HEK293 (cell line): Measurements from ENCODE around the gene WDR7.

Experiments used
- CTCF ChIA-PET: fragments of 350-600 bp; formaldehyde crosslinking; extraction: SDS; loops from one replicate; lab custom pipeline; 2021; ENCODE audit warnings: antibody characterized with exemption; lab: Yijun Ruan, JAX
- POLR2A ChIA-PET: fragments of 300-600 bp; formaldehyde crosslinking; extraction: SDS; loops from one replicate; lab custom pipeline; 2020; ENCODE audit warnings: antibody characterized with exemption, inconsistent platforms; lab: Yijun Ruan, JAX
- H3K27ac ChIP-seq: fragments of 200-500 bp; sonication (Bioruptor generic); 2 replicates; pipeline ENCODE4 v1.5.1; 2014; ENCODE audit warnings: low read depth, low read length, control low read depth, inconsistent platforms; ENCODE audit errors: extremely low read depth
- H3K36me3 ChIP-seq, 2 experiments: fragments of 200-500 bp in 1 of 2; sonication (Bioruptor generic) in 1 of 2; 1 replicate in 1 of 2; 2 replicates in 1 of 2; pipeline ENCODE4 v1.5.1; 2014 to 2017; ENCODE audit warnings: inconsistent platforms in 2 of 2, low read length in 2 of 2; ENCODE audit not compliant: control insufficient read depth in 2 of 2, insufficient read depth in 1 of 2
- H3K4me1 ChIP-seq: fragments of 200-500 bp; sonication (Bioruptor generic); 2 replicates; pipeline ENCODE4 v1.5.1; 2014; ENCODE audit warnings: mild to moderate bottlenecking, low read length, inconsistent platforms; ENCODE audit not compliant: control insufficient read depth, insufficient read depth
- H3K4me3 ChIP-seq: 2 replicates; pipeline ENCODE4 v1.5.1; 2011; ENCODE audit warnings: low read depth, mild to moderate bottlenecking, control low read depth, low read length, moderate library complexity
- H3K9me3 ChIP-seq: fragments of 200-500 bp; sonication (Bioruptor generic); 2 replicates; pipeline ENCODE4 v1.5.1; 2014; ENCODE audit warnings: low read depth, low read length, inconsistent platforms; ENCODE audit not compliant: control insufficient read depth, insufficient read depth
- BCL11B ChIP-seq: fragments of 450-650 bp; formaldehyde crosslinking; IDR thresholded peaks from 2 replicates; pipeline ENCODE4 v1.5.1; 2016; ENCODE audit warnings: low read depth, missing biosample characterization, missing genetic modification characterization
- HOXA7 ChIP-seq: sonication (generic); formaldehyde crosslinking; IDR thresholded peaks from 2 replicates; pipeline ENCODE4 v1.8.1; 2022; ENCODE audit warnings: missing genetic modification reagents, borderline replicate concordance
- MYNN ChIP-seq: fragments of 450-650 bp; formaldehyde crosslinking; IDR thresholded peaks from 2 replicates; pipeline ENCODE4 v1.5.1; 2016; ENCODE audit warnings: missing biosample characterization, missing genetic modification characterization, borderline replicate concordance
- MZF1 ChIP-seq: fragments of 450-650 bp; formaldehyde crosslinking; IDR thresholded peaks from 2 replicates; pipeline ENCODE4 v1.5.1; 2017; ENCODE audit warnings: missing biosample characterization, missing genetic modification characterization, borderline replicate concordance
- OSR2 ChIP-seq: fragments of 450-650 bp; formaldehyde crosslinking; IDR thresholded peaks from 2 replicates; pipeline ENCODE4 v1.5.1; 2016; ENCODE audit warnings: missing biosample characterization, missing genetic modification characterization
- PRDM6 ChIP-seq: fragments of 450-650 bp; formaldehyde crosslinking; IDR thresholded peaks from 2 replicates; pipeline ENCODE4 v1.5.1; 2017; ENCODE audit warnings: missing biosample characterization, missing genetic modification characterization
- ZBTB10 ChIP-seq: fragments of 450-650 bp; formaldehyde crosslinking; IDR thresholded peaks from 2 replicates; pipeline ENCODE4 v1.5.1; 2016; ENCODE audit warnings: missing biosample characterization, missing genetic modification characterization
- ZBTB49 ChIP-seq: fragments of 450-650 bp; formaldehyde crosslinking; IDR thresholded peaks from 2 replicates; pipeline ENCODE4 v1.5.1; 2016; ENCODE audit warnings: missing biosample characterization, missing genetic modification characterization, low read depth
- ZEB2 ChIP-seq: fragments of 450-650 bp; formaldehyde crosslinking; IDR thresholded peaks from 2 replicates; pipeline ENCODE4 v1.5.1; 2016; ENCODE audit warnings: missing biosample characterization, missing genetic modification characterization
- ZNF175 ChIP-seq: fragments of 450-650 bp; formaldehyde crosslinking; IDR thresholded peaks from 2 replicates; pipeline ENCODE4 v1.5.1; 2016; ENCODE audit warnings: missing biosample characterization, missing genetic modification characterization
- ZNF350 ChIP-seq: fragments of 450-650 bp; formaldehyde crosslinking; IDR thresholded peaks from 2 replicates; pipeline ENCODE4 v1.5.0; 2017; ENCODE audit warnings: missing biosample characterization, mild to moderate bottlenecking, missing genetic modification characterization
- ZNF518A ChIP-seq: fragments of 450-650 bp; formaldehyde crosslinking; conservative IDR thresholded peaks from 2 replicates; pipeline ENCODE4 v1.5.1; 2016; ENCODE audit warnings: low read depth, missing biosample characterization, missing genetic modification characterization
- ZNF549 ChIP-seq: fragments of 450-650 bp; IDR thresholded peaks from 2 replicates; pipeline ENCODE4 v1.5.1; 2018; ENCODE audit warnings: missing biosample characterization, missing genetic modification characterization, mild to moderate bottlenecking, inconsistent platforms, moderate library complexity
- ZNF692 ChIP-seq: fragments of 450-650 bp; formaldehyde crosslinking; IDR thresholded peaks from 2 replicates; pipeline ENCODE4 v1.5.1; 2016; ENCODE audit warnings: missing biosample characterization, missing genetic modification characterization

Gene WDR7

GRCh38 chr18:57058734-57059133 lies 407.6 kb downstream of the WDR7 start:
- H3K4me1 ChIP-seq: no peaks in the 10 kb centered on the region
- H3K4me3 ChIP-seq: no peak overlapping the region
- H3K36me3 ChIP-seq: no peaks in the 10 kb centered on the region
- H3K9me3 ChIP-seq: no peaks in the 10 kb centered on the region
- TF ChIP-seq MYNN (no peak), ZNF175 (no peak), PRDM6 (tag by site-specific recombination) (no peak), ZNF692 (no peak), MZF1 (tag by site-specific recombination) (no peak), ZNF518A (tag by site-specific recombination) (no peak), ZNF350 (tag by site-specific recombination) (no peak), ZEB2 (tag by site-specific recombination) (no peak), HOXA7 (CRISPR knock-in tag) (no peak), ZNF549 (tag by site-specific recombination) (no peak), ZBTB49 (tag by site-specific recombination) (no peak), OSR2 (tag by site-specific recombination) (no peak), BCL11B (no peak), ZBTB10 (tag by site-specific recombination) (no peak)
- H3K27ac ChIP-seq: no peak overlapping the region
- ChIA-PET POLR2A (no interaction called here), CTCF (no interaction called here)
